Measurements from ENCODE around the gene ARCN1. TPM values are rescaled to one million over a fixed set of nuclear protein-coding genes. Genes with fewer than 3 reads are reported as not detected.
A peak's percentile ranks its signal among the peaks of the same experiment; 100 is the strongest.

ARCN1 gene
- polyA plus RNA-seq, 1 donor from 2014 or later, result 67.2 TPM

DNA sequence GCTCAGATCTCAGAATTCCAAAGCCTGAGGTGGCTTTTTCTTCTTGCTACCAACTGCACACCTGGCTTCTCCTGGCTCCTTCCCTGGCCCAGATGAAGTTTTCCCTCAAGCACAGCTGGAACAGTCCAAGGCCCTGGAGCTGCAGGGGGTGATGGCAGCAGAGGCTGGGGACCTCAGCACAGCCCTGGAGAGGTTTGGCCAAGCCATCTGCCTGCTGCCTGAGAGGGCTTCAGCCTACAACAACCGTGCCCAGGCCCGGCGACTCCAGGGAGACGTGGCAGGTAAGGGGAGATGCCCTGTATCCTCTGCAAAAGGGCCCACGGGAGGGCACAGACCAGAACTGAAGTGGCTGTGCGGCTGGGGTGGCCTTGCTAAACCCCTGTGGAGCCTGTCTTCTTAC lies 43.7 kb upstream of the ARCN1 start:
- H3K4me3 ChIP-seq (ENCODE audit: low read length), result no peak overlapping the region
- no peaks in the 10 kb centered on the region for H3F3A ChIP-seq (ENCODE audit: insufficient read depth, low read length, poor library complexity, severe bottlenecking)
- no peaks in the 10 kb centered on the region for H4K20me1 ChIP-seq (ENCODE audit: insufficient read depth)
- peaks cover 24% of the 10 kb centered on the region for H3K79me2 ChIP-seq (replicated peaks; ENCODE audit: insufficient read depth, low read length)
- no peak overlapping the region for H2AFZ ChIP-seq (ENCODE audit: low read depth, low read length)
- H3K27me3 ChIP-seq (ENCODE audit: insufficient read depth, low read depth, low read length), result no peaks in the 10 kb centered on the region
- H3K4me2 ChIP-seq (ENCODE audit: low read length), result no peak overlapping the region
- H3K27ac ChIP-seq (ENCODE audit: low read length), result no peak overlapping the region
- H3K9ac ChIP-seq (ENCODE audit: low read length), result no peak overlapping the region
- no peaks in the 10 kb centered on the region for H3K36me3 ChIP-seq (ENCODE audit: insufficient read depth, low read length)
- no peaks in the 10 kb centered on the region for H3K9me3 ChIP-seq (ENCODE audit: low read length)
- H3K9me2 ChIP-seq (ENCODE audit: insufficient read depth, low read length), result no peaks in the 10 kb centered on the region
- TF ChIP-seq EZH2 (IDR thresholded peaks at IDR 0.05; ENCODE audit: borderline replicate concordance, insufficient read depth, low read length, poor library complexity, severe bottlenecking) (no peak), EP300 (conservative IDR thresholded peaks at IDR 0.05; ENCODE audit: poor library complexity, severe bottlenecking) (no peak), SMC3 (conservative IDR thresholded peaks at IDR 0.05; ENCODE audit: poor library complexity) (no peak), RAD21 (conservative IDR thresholded peaks at IDR 0.05) (no peak), CTCF (IDR thresholded peaks at IDR 0.05; ENCODE audit: poor library complexity, severe bottlenecking) (no peak), MXI1 (conservative IDR thresholded peaks at IDR 0.05; ENCODE audit: poor library complexity, severe bottlenecking) (no peak), TAF1 (IDR thresholded peaks at IDR 0.05; ENCODE audit: low read depth) (no peak), POLR2AphosphoS5 (IDR thresholded peaks at IDR 0.05) (no peak)
- TF ChIP-seq, protein P1, sequence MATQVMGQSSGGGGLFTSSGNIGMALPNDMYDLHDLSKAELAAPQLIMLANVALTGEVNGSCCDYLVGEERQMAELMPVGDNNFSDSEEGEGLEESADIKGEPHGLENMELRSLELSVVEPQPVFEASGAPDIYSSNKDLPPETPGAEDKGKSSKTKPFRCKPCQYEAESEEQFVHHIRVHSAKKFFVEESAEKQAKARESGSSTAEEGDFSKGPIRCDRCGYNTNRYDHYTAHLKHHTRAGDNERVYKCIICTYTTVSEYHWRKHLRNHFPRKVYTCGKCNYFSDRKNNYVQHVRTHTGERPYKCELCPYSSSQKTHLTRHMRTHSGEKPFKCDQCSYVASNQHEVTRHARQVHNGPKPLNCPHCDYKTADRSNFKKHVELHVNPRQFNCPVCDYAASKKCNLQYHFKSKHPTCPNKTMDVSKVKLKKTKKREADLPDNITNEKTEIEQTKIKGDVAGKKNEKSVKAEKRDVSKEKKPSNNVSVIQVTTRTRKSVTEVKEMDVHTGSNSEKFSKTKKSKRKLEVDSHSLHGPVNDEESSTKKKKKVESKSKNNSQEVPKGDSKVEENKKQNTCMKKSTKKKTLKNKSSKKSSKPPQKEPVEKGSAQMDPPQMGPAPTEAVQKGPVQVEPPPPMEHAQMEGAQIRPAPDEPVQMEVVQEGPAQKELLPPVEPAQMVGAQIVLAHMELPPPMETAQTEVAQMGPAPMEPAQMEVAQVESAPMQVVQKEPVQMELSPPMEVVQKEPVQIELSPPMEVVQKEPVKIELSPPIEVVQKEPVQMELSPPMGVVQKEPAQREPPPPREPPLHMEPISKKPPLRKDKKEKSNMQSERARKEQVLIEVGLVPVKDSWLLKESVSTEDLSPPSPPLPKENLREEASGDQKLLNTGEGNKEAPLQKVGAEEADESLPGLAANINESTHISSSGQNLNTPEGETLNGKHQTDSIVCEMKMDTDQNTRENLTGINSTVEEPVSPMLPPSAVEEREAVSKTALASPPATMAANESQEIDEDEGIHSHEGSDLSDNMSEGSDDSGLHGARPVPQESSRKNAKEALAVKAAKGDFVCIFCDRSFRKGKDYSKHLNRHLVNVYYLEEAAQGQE (IDR thresholded peaks at IDR 0.05; ENCODE audit: borderline replicate concordance), result no peak

- Histone ChIP-seq H3K27me3 (ENCODE audit: insufficient read depth, low read depth, low read length) (no peaks in the 10 kb centered on the region), H3K9me3 (ENCODE audit: low read length) (no peaks in the 10 kb centered on the region), H2AFZ (ENCODE audit: low read depth, low read length) (no peak overlapping the region), H3K79me2 (replicated peaks; ENCODE audit: insufficient read depth, low read length) (peaks cover 24% of the 10 kb centered on the region), H3K27ac (ENCODE audit: low read length) (peak overlapping the region; percentile 89), H3K36me3 (ENCODE audit: insufficient read depth, low read length) (no peaks in the 10 kb centered on the region), H4K20me1 (ENCODE audit: insufficient read depth) (no peaks in the 10 kb centered on the region), H3F3A (ENCODE audit: insufficient read depth, low read length, poor library complexity, severe bottlenecking) (no peaks in the 10 kb centered on the region), H3K4me3 (ENCODE audit: low read length) (peak overlapping the region; percentile 82), H3K9me2 (ENCODE audit: insufficient read depth, low read length) (no peaks in the 10 kb centered on the region), H3K9ac (ENCODE audit: low read length) (peak overlapping the region; percentile 97), H3K4me2 (ENCODE audit: low read length) (peak overlapping the region; percentile 68)
- no peak for TF ChIP-seq EP300 (conservative IDR thresholded peaks at IDR 0.05; ENCODE audit: poor library complexity, severe bottlenecking)
- TF ChIP-seq CTCF (IDR thresholded peaks at IDR 0.05; ENCODE audit: poor library complexity, severe bottlenecking), result no peak
- TF ChIP-seq SMC3 (conservative IDR thresholded peaks at IDR 0.05; ENCODE audit: poor library complexity), result no peak
- TF ChIP-seq MXI1 (conservative IDR thresholded peaks at IDR 0.05; ENCODE audit: poor library complexity, severe bottlenecking), result no peak
- no peak for TF ChIP-seq POLR2AphosphoS5 (IDR thresholded peaks at IDR 0.05)
- TF ChIP-seq EZH2 (IDR thresholded peaks at IDR 0.05; ENCODE audit: borderline replicate concordance, insufficient read depth, low read length, poor library complexity, severe bottlenecking), result no peak
- TF ChIP-seq, protein P1 (IDR thresholded peaks at IDR 0.05; ENCODE audit: borderline replicate concordance), result no peak
- no peak for TF ChIP-seq RAD21 (conservative IDR thresholded peaks at IDR 0.05)
- TF ChIP-seq TAF1 (IDR thresholded peaks at IDR 0.05; ENCODE audit: low read depth), result no peak
These were observed 42.5 kb upstream of the ARCN1 start for GRCh38 chr11:118529584-118530175.
